Suppressor macrophage treated with lipopolysaccharide for 4 hours (primary cell): Measurements from ENCODE around the gene CMTR1.
"Not testable (repeated sequence)": the region's sequence is repeated elsewhere in the genome, so short reads cannot be mapped to it uniquely, and the experiment has no call there.

Experiments used
- DNase-seq: peaks from one replicate; pipeline ENCODE4 v3.0.0-alpha.2; 2020

The CMTR1 gene

DNA sequence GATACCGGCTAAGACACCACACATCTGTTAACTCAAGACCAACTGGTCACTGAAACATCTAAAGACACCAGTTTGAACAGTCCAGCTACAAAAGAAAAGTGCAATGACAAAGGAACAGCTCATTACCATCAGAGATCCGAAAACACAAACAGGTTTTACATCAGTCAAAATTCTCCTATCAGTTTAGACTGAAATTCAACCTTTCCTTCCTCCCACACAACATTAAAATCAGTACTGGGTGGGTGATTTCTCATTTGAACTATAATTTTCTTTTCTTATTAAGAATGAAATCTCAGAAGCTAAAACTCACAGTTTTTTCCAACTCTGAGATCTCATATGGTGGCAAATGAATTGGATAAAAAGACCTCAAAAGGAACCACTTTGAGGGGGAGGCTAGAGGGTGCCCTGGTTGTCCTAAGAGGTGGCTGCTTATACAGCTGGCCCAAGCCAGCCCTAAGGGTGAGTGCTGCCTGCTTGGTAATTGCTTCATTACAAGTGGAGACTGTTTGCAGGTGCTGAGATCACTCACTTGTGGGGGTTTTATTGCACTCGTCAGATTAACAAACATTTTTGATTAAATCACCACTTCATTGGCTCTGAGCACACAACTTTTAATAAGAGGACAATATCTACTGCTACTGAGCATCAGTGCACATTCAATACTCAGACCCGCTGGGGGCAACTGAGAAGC lies 62.4 kb downstream of the CMTR1 start:
- DNase-seq: no peak

DNA sequence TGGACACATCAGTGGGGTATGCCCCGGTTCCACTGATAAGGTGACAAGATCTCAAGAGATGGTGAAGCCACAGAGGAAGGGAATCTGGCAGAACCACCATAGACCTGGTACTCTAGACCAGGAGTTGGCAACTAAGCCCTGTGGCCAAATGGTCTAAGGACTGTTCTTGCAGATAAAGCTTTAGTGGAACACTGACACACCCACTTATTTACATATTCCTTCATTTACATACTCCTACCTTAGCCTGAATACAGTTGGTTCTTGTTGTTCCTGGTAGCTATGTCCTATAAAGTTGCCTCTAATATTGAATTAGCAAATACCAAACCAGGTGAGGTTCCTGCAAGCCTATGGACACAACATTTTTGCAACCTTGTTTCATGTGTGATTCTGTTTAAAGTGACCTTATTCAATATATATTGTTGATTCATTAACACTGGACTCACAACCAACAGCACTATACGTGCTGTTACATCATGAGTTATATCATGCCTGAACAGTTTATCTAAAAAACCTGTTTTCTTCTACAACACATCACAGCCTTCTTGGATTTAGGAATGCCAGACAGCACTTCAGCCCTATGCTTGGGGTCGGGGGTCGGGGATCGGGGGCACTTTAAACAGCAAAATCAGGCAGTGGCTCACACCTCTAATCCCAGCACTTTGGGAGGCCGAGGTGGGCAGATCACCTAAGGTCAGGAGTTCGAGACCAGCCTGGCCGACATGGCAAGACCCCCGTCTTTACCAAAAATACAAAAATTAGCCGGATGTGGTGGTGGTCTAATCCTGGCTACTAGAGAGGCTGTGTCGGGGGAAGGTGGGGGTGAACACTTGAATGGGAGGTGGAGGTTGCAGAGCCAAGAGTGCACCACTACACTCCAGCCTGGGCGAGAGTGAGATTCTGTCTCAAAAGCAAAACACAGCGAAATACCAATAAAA lies 64.2 kb downstream of the CMTR1 start:
- DNase-seq: no peak

DNA sequence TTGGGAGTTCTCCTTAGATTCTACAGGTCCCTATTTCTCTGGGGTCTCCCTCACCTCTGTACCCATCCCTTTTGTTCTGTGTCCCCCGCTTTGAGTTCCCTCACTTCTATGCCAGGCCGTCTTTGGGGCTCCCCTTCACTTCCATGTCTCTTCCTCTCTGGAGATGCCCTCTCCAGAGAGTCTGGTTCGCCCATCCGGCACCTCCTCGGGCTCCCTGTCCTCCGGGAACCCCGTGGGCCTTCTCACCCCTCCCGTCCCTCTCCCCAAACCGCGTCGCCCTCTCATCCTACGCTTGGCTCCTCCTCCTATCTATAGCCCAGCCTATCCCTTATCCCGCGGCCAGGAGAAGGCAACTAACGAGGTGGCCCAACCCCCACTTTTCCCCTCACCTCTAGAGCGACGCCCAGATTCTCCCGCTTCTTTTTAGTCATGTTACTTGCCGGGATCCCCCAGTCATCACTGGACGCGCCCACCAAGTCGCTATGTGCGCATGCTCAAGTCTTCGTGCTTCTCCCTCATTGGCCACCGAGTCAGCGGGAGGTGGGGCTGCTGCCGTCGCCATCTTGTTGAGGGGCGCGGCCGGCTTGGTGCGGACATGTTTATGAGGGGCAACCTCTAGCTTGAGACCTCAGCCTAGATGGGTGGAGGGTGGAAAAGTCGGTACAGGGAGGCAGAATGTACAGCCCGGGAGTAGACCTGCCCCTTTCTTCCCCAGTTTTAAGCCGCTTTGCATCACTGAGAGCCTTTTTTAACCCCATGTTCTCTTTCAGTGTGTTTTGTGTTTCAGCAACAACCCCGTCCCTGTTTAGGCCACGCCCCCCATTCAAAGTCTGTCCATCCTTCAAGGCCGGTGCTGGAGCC lies 66.6 kb downstream of the CMTR1 start, which contains the start of gene CCDC167:
TSS of gene CCDC167 (minus strand) at position 461 of the 861 bp plus-strand sequence. CDS start at position 431, 30 bp downstream.
- DNase-seq: peak; percentile 98

DNA sequence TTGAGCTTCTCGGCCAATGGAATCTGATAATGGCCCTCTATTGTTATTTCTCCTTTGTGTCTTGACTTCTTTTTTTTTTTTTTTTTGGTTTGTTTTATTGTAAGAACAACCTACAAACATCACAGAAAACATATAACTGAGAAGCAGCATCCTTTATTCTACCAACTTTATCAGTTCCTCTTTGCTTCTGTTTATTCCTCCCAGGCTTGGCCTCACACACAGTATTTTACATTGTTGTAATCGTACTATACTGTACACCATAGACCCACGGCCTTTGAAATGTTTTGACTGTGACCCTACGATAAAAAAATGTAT lies 67.2 kb downstream of the CMTR1 start:
- DNase-seq: no peak

DNA sequence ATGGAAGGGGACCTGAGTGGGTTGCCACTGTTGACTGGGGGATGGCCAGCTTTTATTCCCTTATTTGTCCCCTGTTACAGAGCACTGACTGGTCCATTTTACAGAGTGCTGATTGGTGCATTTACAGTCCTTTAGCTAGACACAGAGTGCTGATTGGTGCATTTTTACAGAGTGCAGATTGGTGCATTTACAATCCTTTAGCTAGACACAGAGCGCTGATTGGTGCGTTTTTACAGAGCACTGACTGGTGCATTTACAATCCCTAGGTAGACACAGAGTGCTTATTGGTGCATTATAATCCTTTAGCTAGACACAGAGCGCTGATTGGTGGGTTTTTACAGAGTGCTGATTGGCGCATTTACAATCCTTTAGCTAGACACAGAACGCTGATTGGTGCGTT lies 67.9 kb downstream of the CMTR1 start:
- DNase-seq: not testable (repeated sequence)

DNA sequence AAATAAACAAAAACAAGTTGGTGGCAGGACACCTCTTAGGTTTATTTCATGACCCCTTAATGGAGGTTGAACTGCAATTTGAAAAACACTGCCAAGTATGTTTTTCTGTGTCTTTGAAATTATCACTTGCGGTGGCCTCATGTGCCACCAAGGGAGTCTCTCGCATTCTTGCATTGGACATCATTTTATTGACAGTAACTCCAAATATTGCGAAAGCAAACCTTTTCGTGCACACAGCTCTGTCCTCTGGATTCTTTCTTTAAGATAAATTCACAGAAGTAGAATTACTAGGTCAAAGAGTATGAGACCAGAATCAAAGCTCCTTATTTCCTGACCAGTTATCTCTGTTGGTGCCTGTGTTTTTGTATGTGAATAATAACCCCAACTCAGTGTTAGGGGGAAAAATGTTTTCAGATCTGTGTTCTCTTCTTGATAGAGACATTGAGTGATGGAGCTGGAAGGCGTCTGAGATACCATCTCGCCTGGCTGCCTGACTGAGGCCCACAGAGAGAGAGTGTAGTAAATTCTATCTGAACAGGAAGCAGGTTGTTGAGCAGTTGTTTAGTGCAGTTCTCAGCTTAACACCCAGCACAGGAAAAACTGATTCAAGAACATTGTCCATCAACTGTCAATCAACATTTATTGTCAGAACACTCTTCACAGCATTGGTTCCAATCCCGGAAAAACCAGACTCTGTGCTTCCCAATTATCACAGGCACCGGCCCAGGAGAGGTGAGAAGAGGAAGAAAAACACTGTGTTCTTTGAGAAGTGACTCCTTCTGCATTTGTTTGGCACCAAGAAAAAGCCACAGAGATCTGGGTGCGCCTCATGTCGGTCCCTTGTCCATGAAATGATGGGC lies 68.8 kb downstream of the CMTR1 start:
- no peak for DNase-seq

DNA sequence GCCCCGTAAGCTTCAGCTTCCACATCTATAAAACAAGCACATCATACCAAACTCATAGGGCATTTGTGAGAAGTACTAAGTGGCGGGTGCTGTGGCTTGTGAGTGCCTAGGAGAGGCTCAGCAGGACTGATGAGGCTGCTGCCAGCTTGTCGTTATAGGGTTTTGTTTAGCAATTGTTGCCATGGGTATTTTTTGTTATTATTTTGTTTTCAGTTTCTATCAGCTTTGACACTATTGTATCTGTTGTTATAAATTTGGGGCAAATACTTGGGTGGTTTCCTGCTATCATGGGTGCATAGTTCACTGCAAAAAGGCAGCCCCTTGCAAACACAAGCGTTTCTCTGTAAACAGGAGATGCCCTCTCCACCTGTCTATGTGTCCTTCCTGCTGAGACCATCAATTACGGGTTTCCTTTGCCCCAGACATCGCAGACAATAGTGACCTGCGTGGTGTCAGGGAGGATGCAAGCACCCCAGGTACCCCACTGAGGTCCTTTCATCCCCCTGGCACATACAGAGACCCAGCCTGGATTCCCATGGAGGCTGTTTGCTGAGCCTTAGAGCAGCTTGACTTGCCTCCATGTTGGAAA lies 69.8 kb downstream of the CMTR1 start:
- peak; percentile 19 for DNase-seq

DNA sequence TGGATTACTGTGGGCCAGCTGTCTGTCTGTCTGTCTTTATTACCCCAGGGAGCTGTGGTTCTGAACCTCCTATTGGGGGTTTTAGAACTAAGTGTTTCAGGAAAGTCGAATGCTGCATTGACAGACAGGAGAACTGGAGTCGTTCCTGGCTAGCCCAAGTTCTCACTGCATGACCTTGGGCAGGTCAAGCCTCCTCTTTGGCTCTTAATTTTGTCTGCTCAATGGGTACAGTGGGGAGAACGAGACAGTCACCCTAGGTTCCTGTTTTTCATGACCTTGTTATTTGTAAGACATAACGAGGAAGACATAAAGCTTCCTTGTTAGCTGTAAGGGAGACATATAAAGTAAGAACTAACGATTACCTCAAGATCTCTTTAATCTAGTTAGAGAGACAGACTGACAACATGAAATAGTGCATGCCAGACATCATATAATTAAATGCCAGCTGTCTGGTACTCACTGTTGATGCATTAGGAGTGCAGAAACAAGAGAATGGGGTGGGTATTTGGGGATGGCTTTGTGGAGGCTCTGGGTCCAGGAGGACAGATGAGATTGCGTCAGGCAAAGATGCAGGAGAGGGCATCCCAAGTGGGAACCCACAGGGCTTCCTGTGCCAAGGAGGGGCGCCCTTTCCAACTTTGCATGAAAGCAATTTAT lies 70.4 kb downstream of the CMTR1 start:
- no peak for DNase-seq

DNA sequence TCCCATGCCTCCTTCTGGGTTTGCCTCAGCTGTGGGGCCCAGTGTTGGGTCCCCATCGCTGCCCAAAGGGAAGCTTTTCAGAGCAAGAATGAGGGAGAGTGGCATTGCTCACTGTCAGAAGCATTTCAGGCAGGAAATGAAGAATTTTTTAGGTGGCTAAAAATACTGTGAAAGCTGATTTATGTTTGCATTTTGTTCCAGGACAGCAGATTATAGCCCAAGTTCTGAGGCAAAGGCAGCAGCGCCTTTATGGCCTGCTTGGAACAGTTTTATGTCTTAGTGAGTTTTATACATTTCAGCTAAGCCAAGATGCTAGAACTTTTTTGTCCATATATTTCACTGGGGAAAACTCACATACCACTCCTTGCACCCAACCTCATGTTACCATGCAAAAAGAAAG lies 71.0 kb downstream of the CMTR1 start:
- DNase-seq: no peak

DNA sequence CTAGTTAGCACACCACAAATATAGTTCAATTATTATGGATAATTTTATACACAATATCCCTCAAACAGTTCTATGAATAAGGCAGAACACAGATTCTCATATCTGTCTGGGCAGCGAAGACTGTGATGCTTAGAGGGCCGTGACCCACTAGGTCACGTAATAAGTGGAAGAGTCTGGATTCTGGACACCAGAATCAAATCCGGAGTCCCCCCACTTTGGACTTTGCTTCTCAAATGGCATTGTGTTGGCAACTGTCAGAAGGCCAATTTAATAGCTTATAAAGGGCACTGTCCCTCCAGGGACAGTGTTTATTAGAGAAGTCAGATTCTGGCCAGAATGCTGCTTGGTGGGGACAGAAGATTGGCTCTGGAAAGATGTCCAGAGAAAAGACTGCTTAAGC lies 73.5 kb downstream of the CMTR1 start:
- DNase-seq: no peak

DNA sequence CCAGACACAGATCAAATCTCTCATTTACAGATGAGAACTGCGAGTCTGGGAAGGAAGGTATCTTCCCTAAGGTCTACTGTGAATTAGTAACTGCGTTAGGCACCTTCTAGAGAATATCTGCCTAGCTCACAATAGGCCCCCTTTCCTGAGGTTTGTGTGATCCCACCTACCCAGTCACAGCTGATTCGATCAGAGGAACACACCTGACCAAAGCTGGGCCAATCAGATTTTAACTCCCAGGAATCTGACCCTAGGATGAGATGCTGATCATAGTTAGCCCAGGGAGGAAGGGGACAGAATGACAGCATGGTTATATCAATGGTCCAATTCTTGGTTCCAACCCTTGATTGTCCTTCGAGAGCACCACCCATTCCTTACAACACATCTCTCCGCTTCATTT lies 74.1 kb downstream of the CMTR1 start:
- no peak for DNase-seq

DNA sequence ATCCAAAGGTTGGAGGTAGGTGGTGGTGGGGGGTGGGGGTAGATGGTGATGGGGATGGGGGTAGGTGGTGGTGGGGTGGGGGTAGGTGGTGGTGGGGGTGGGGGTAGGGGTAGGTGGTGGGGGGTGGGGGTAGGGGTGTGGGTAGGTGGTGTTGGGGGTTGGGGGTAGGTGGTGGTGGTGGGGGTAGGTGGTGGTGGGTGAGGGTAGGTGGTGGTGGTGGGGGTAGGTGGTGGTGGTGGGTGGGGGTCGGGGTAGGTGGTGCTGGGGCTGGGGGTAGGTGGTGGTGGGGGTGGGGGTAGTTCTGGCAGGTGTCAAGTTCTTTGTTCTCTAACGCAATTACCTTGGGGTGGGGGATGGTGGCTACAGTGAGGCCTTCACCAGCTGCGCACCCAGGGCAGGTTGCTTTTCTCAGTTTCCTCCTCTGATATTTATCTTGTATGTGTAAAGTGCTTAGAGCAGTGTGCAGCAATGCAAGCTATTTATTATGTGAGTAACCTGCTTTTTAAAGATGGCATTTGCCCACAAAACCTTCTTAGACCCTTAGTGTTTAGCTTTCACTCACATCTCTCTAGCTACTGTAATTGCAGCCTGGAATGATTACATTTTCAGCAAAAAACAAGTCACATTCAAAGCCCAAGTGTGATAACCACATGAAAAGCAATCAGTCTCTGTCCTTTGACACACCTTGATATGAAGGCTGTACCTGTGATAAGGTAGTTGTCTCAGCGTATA lies 74.8 kb downstream of the CMTR1 start:
- DNase-seq: no peak

DNA sequence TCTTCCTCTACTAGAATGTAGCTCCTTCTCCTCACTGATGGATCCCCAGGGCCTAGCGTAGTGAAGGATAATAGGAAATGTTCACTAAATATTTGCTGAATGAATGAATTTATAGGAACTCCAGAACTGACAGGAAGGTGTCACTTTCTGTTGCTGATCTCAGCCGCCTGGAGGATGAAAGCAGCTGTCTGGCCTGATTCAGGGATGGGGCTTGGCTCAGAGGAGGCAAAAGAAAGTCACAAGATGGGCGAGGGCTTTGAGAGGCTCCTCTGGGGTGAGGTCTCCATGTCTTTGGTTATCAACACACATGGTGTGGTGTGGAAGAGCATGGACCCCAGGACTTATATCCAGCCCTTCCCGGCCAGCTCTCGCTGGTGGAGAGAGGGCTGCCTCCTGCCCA lies 78.2 kb downstream of the CMTR1 start:
- no peak for DNase-seq

DNA sequence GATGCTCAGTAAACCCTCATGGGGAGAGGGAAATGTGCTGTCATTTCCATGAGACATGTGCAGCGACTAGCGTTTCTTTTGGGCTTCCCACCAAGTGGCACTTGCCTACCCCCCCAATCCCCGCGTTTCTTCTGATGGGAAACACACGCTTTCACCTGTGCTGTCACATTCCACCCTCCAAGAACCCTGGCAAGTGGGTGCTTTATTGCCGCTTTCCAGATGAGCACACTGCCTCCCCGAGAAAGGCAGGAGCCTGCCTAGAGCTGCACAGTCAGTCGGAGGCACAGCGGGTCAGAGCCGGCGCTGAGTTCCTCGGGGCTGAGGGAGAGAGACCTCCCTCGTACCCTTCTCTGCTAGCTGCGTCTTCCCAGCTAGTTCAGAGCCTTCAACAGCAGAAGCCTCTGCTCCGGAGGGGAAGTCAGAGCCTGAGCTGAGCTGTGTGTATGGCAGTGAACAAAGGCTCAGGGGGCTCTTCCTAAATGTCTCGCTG lies 78.9 kb downstream of the CMTR1 start:
- no peak for DNase-seq

DNA sequence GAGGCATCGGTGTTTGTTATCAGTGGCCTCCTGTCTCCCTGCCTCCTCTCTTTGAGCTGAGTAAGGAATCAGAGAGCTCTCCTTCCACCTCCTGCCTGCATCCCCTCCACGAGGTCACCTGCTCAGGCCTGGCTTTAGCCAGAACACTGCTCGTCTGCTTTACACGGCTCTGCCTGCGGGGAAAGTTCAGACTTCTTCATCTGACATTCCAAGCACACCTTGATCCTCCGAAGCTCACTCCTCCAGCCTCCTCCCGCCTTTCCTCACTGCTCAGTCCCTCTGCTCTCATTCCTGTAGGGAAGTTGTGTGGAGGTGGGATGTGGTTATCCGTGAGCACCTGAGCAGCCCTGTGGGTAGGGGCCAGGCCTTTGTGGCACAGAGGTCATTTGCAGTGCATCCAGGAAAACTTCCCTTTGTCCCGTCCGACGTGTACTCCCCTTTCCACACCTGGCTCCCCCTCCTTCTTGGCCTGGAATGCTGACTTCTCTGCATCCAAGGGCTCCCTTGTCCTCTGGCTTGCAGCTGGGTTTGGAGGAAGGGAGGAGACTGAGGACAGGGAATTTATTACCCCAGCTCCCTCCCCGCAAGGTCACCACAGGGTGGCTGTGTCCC lies 79.5 kb downstream of the CMTR1 start:
- DNase-seq: no peak

DNA sequence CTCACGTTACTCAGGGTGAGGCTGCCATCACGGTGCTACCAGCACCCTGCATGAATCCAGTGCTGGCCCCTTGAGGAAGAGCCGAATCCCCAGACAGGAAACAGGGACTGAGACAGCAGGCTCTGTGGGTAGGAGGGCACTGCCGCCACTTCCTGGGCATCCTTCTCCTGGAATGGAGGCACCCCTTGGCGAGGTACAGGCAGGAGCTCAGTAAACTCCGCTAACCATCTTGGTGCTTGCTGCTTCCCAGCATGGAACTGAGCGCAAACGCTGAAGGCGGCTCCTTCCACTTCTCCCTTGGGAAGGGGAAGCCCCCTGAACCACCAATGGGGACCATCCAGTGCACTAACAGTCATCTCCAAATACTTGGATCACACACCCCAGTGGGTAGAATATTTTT lies 80.1 kb downstream of the CMTR1 start:
- no peak for DNase-seq

DNA sequence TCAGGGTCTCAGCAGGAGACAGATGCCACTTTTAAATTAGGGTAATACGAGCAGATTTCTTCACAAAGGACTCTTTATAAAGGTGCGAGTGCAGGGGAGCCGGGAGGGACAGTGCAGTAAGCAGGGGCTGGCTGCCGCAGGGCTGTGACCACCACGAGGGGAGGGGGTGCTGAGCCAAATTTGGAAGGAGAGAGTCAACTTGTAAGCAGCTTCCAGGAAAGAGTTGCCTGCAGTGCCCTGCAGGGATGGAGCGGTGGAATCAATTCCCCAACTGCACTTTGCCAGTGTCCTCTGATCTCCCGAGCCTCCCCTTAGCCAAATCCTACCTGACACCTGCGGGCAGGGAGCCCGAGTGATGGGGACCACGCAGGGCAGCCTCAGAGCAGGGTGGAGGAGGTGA lies 80.6 kb downstream of the CMTR1 start:
- DNase-seq: no peak

DNA sequence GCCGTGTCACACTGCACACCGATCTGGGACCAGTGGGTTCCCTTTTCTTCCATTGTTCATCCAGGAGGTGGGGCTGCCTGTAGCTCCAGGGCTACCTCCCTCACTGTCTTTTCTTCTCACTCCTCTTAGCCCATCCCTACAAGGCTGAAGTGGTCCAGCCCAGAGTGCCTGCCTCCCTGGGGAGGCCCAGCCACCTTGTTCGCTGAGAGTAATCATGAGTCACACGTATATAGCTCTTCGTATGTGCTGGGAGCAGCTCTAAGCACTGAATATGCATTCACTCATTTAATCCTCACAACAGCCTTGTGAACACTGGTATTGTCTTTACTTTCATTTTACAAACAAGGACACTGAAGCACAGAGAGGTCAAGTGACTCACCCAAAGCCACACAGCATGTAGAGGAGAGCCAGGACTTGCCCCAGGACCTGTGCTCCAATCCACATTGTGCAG lies 81.3 kb downstream of the CMTR1 start:
- no peak for DNase-seq

DNA sequence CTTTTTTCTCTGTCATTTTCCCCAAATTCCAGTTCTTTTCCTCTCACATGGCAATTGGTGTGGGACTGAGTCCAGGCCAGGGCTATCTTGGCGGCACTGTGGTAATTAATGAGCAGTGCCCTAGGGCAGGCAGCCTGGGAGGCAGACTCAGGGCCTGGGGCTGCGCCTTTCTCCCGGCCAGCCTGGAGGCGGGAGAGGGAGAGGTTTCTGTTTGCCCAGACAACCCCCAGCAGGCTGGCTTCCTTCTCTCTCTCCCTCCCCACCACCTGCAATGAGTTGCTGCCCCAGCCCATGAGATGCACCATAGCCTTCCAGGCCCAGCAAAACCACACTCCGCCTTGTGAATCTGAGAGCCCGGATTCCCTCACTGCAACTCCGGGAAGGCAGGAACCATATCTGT lies 81.8 kb downstream of the CMTR1 start:
- no peak for DNase-seq

DNA sequence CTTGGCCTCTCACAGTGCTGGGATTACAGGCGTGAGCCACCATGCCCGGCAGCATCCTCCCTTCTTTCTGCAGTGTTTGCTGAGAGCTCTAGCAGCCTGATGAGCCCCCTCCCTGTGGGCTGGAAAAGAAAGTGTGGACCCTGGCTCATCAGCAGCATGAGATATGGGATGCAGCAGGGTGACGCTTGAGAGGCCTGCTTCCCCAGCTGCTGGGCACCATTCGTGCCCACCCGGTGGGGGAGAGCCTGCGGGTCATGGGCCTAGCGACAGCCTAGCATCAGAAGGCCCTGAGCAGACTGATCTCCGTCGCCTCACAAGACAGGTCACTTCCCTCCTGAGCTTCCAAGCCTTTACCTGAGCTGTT lies 82.7 kb downstream of the CMTR1 start:
- no peak for DNase-seq
